ENCODE measurements around the gene SRSF10. TPM values are rescaled to one million over a fixed set of nuclear protein-coding genes. Genes with fewer than 3 reads are reported as not detected.
"Not testable (repeated sequence)": the region's sequence is repeated elsewhere in the genome, so short reads cannot be mapped to it uniquely, and the experiment has no call there.

The SRSF10 gene
- total and polyA plus RNA-seq, 2 experiments from 2014 or later: 99.4 to 121 TPM

DNA sequence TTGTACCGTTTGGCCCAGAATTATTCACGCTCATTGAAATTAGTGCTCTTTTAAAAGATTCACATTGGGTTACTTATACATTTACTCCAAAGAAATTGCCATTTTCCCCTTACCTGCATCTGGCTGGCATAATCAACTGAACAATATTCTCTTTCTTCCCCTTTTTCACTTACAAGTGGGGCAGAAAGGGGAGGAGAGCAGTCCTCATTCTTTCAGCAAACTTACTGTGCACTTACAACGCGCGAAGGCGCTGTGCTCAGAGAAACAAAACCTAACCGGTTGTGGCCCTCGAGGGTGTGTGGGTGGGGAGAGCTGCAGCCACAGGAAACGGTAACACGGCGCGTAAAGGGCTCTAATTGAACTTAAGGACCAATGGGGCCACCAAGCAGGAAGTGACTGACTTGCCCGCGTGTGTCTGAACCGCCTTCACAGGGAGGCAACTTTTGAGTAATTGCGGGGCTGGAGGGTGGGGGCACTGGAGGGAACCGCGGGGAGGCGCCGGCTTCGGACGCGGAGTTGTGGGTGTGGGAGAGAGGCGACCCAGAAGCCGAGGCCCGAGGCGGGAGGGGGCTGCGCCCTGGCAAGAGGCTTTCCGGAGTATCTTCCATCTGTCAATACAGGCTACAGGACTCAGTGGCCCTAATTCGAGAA lies 21.2 kb downstream of the SRSF10 start:
- 1 to 4% methylated on average over 24 to 30 of the region's 30 CpGs for WGBS, 2 experiments (ENCODE audit: low coverage in 1 of 2, low lambda C conversion rate in 2 of 2, missing lambda C conversion rate in 2 of 2)
- TF ChIP-seq EZH2 (IDR thresholded peaks at IDR 0.05; ENCODE audit: insufficient read depth, poor library complexity, severe bottlenecking): no peak
- TF ChIP-seq EZH2phosphoT487 (IDR thresholded peaks at IDR 0.05; ENCODE audit: insufficient read depth, low read depth): no peak
- H3F3A ChIP-seq (ENCODE audit: insufficient read depth): peaks cover 42% of the 10 kb centered on the region
- H3K36me3 ChIP-seq (ENCODE audit: low read depth): peaks cover 21% of the 10 kb centered on the region
- peaks cover 39% of the 10 kb centered on the region for H3K4me1 ChIP-seq (ENCODE audit: insufficient read depth)
- peak overlapping the region; percentile 80 for H2AFZ ChIP-seq
- peak overlapping the region; percentile 95 for H3K4me3 ChIP-seq
- peaks cover 31% of the 10 kb centered on the region for H3K79me2 ChIP-seq (ENCODE audit: insufficient read depth)
- DNase-seq: peak; percentile 93
- H3K4me2 ChIP-seq (ENCODE audit: unreplicated experiment): peak overlapping the region; percentile 93
- H4K20me1 ChIP-seq (ENCODE audit: insufficient read depth): no peaks in the 10 kb centered on the region
- H3K27me3 ChIP-seq (replicated peaks; ENCODE audit: insufficient read depth): no peaks in the 10 kb centered on the region
- H3K9ac ChIP-seq: peak overlapping the region; percentile 98
- H3K9me2 ChIP-seq (ENCODE audit: insufficient read depth): no peaks in the 10 kb centered on the region
- H3K9me3 ChIP-seq (ENCODE audit: low read depth): no peaks in the 10 kb centered on the region
- H3K27ac ChIP-seq: peak overlapping the region; percentile 97
- in situ Hi-C loops (cut with MboI): no loop called here

DNA sequence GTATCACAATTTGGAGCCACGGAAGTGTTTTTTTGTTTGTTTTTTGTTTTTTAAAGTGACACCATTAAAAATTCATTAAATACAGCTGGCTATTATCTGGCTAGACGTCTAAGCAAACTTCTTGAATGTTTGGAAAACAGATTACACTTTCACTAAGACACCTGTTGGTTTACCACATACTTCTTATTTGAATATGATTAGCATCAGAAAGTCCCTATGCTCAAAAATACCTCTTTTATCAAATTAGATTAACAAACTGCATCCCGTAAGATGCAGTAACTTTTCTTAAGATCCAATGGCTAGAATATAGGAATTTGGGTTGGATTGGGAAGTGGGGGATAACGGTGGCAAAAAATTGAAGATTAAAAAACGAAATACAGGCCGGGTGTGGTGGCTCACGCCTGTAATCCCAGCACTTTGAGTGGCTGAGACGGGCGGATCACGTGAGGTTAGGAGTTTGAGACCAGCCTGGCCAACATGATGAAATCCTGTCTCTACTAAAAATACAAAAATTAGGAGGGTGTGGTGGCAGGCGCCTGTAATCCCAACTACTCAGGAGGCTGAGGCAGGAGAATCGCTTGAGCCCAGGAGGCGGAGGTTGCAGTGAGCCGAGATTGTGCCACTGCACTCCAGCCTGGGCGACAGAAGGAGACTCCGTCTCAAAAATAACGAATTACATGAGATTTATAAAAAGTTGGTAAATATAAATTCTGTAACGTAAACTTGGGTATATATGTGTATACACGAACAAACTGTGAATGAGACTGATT lies 21.9 kb downstream of the SRSF10 start:
- Histone ChIP-seq H3K4me1 (ENCODE audit: insufficient read depth) (peaks cover 32% of the 10 kb centered on the region), H3K9ac (peak overlapping the region; percentile 98), H3K79me2 (ENCODE audit: insufficient read depth) (peaks cover 28% of the 10 kb centered on the region), H2AFZ (peak overlapping the region; percentile 80), H3F3A (ENCODE audit: insufficient read depth) (peaks cover 37% of the 10 kb centered on the region), H3K4me2 (ENCODE audit: unreplicated experiment) (peak overlapping the region; percentile 93), H3K36me3 (ENCODE audit: low read depth) (peaks cover 16% of the 10 kb centered on the region), H3K27ac (peak overlapping the region; percentile 97), H3K4me3 (peak overlapping the region; percentile 95)
- DNase-seq; H4K20me1 ChIP-seq (ENCODE audit: insufficient read depth); H3K9me2 ChIP-seq (ENCODE audit: insufficient read depth); H3K9me3 ChIP-seq (ENCODE audit: low read depth); H3K27me3 ChIP-seq (replicated peaks; ENCODE audit: insufficient read depth); in situ Hi-C loops (cut with MboI): not testable (repeated sequence)
- WGBS, 2 experiments (ENCODE audit: low coverage in 1 of 2, low lambda C conversion rate in 2 of 2, missing lambda C conversion rate in 2 of 2): 56 to 59% methylated on average over 19 of the region's 19 CpGs

DNA sequence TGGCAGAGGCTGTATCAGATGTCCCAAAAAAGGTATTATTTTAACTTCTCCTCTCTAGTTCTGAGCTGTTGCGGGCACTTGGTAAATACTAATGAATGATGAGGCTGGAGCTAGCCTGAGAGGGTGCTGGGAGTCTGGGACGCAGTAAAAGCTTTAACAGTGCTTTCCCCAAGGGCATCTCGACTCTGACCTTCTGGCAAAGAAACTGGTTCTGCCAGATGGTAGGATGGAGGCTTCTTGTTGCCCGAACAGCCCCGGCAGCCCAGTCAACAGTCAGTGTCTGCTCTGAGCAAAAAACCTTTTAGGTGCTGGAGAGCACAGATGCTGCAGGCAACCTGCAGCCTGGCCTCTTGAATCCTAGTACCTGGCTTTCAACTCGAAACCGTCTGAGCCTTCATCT lies 23.0 kb downstream of the SRSF10 start:
- WGBS, 2 experiments (ENCODE audit: low coverage in 1 of 2, low lambda C conversion rate in 2 of 2, missing lambda C conversion rate in 2 of 2): 61 to 64% methylated on average over 7 of the region's 7 CpGs
- Histone ChIP-seq H3K4me1 (ENCODE audit: insufficient read depth) (peaks cover 35% of the 10 kb centered on the region), H3F3A (ENCODE audit: insufficient read depth) (peaks cover 42% of the 10 kb centered on the region), H3K4me3 (no peak overlapping the region), H3K27ac (no peak overlapping the region), H2AFZ (no peak overlapping the region), H3K36me3 (ENCODE audit: low read depth) (peaks cover 13% of the 10 kb centered on the region), H3K4me2 (ENCODE audit: unreplicated experiment) (no peak overlapping the region), H3K79me2 (ENCODE audit: insufficient read depth) (peaks cover 24% of the 10 kb centered on the region), H3K27me3 (replicated peaks; ENCODE audit: insufficient read depth) (no peaks in the 10 kb centered on the region), H3K9me3 (ENCODE audit: low read depth) (no peaks in the 10 kb centered on the region), H3K9me2 (ENCODE audit: insufficient read depth) (no peaks in the 10 kb centered on the region), H4K20me1 (ENCODE audit: insufficient read depth) (no peaks in the 10 kb centered on the region), H3K9ac (no peak overlapping the region)
- DNase-seq: no peak
- TF ChIP-seq EZH2 (IDR thresholded peaks at IDR 0.05; ENCODE audit: insufficient read depth, poor library complexity, severe bottlenecking): no peak
- TF ChIP-seq EZH2phosphoT487 (IDR thresholded peaks at IDR 0.05; ENCODE audit: insufficient read depth, low read depth): no peak
- in situ Hi-C loops (cut with MboI): no loop called here

DNA sequence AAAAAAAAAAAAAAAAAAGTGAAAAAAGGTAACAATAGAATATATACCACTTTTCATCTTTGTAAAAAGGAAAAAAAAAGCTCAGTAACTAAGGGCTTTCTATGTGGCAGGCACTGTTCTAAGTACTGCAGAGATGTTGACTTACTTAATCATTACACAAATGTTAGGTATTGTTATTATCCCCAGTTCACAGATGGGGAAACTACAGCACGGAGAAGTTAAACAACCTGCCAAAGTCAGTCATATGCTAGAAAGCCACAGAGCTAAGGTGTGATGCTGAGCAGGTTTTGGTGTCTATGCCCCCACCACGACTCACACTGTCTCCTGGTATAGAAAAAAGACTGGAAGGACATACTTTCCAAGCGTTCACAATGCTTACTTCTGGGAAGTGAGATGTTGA lies 27.1 kb downstream of the SRSF10 start:
- no peak overlapping the region for H2AFZ ChIP-seq
- no peaks in the 10 kb centered on the region for H4K20me1 ChIP-seq (ENCODE audit: insufficient read depth)
- H3F3A ChIP-seq (ENCODE audit: insufficient read depth): peaks cover 23% of the 10 kb centered on the region; the same call in 1 of the 2 replicates
- no peak overlapping the region for H3K27ac ChIP-seq
- H3K36me3 ChIP-seq (ENCODE audit: low read depth): no peaks in the 10 kb centered on the region
- peaks cover 29% of the 10 kb centered on the region for H3K4me1 ChIP-seq (ENCODE audit: insufficient read depth)
- 76 to 80% methylated on average over 3 of the region's 3 CpGs for WGBS, 2 experiments (ENCODE audit: low coverage in 1 of 2, low lambda C conversion rate in 2 of 2, missing lambda C conversion rate in 2 of 2)
- no peak overlapping the region for H3K4me3 ChIP-seq
- H3K9me2 ChIP-seq (ENCODE audit: insufficient read depth): no peaks in the 10 kb centered on the region
- TF ChIP-seq EZH2 (IDR thresholded peaks at IDR 0.05; ENCODE audit: insufficient read depth, poor library complexity, severe bottlenecking) (no peak), EZH2phosphoT487 (IDR thresholded peaks at IDR 0.05; ENCODE audit: insufficient read depth, low read depth) (no peak)
- no peaks in the 10 kb centered on the region for H3K9me3 ChIP-seq (ENCODE audit: low read depth)
- H3K4me2 ChIP-seq (ENCODE audit: unreplicated experiment): no peak overlapping the region
- DNase-seq: no peak
- H3K27me3 ChIP-seq (replicated peaks; ENCODE audit: insufficient read depth): no peaks in the 10 kb centered on the region
- no peak overlapping the region for H3K9ac ChIP-seq
- in situ Hi-C loops (cut with MboI): no loop called here
- H3K79me2 ChIP-seq (ENCODE audit: insufficient read depth): no peaks in the 10 kb centered on the region

Data from GM23248 (cell line).